GM04503 (cell line): ENCODE results near the gene DCDC2C.

ENCODE experiments used
- DNase-seq: peaks from one replicate; pipeline ENCODE4 v3.0.0-alpha.2; 2012; ENCODE audit warnings: low read depth

Gene DCDC2C

DNA sequence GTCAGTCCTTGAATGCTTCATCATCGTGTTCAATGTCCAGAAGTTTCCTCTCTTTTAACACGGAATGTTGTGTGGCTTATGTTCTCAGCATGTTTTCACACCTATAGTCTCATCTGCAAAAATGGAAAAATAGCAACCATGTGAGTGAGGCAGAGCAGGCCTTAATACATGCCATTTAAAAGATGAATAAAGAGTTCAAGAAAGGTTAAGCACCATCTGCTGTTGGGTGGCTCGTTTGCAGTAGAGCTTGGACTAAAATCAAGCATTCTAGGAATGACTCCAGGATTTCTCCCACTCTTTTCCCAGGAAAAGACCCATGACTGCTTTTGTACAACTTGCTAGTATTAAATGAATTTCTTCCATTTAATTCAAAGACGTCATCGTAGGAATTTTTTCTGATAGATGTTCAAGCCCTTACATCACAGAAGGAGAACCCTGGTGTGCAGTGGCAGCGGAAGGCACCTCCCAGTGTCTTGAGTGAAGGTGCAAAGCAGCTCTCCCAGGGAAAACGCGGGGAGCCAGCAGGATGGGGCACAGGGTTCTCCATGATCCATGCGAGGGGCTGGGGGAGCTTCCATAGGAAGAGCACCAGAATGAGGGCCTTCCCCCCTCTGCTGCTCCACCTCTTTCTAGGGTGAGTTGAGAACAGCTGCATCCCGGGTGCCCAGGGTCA, 9.6 kb downstream of the DCDC2C start:
- no peak for DNase-seq

GRCh38 chr2:3718679-3719078, 15.3 kb downstream of the DCDC2C start:
- DNase-seq, result no peak

DNA sequence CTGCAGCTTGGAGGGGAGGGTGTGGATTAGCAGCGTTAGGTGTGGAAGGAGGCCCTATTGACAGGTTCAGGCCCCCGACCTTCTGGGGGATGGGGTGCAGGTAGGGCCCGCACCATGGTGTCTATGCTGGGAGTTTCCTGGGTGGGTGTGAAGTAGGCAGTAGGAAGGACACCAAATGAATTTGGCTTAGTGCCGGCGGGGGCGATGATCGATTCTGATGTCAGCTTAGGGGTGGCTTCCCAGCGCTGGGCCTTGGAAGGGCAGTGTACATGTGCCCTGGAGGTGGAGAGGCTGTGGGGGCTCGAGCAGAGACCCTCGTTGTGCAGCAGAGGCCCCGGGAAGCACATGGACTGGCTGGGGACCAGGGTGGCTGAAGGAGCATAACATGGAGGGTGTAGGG, 21.6 kb downstream of the DCDC2C start:
- no peak for DNase-seq

DNA sequence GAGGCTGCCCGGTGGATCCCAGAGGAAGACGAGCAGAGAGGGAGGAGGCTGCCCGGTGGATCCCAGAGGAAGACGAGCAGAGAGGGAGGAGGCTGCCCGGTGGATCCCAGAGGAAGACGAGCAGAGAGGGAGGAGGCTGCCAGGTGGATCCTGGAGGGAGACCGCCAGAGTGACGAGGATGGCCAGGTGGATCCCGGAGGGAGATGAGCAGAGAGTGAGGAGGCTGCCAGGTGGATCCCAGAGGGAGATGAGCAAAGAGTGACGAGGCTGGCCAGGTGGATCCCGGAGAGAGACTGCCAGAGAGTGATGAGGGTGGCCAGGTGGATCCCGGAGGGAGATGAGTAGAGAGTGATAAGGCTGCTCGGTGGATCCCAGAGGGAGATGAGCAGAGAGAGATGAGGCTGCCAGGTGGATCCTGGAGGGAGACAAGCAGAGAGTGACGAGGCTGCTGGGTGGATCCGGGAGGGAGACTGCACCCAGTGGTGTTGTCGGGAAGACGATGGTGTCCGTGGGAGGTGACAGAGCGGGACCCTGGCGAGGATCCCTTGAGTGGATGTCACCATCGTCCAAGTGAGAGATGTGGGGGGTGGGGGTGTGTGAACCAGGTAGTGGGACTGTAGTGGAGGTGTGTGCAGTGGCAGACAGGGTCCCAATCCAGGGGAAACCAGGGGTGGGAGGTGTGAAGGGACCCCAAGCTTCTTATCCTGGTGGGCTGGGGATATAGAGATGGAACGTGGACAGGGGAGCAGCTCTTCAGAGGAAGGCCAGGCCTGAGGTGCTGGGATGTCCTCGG, 22.3 kb downstream of the DCDC2C start:
- no peak for DNase-seq

- no peak for DNase-seq
These were observed 23.1 kb downstream of the DCDC2C start for GRCh38 chr2:3726511-3726910.

DNA sequence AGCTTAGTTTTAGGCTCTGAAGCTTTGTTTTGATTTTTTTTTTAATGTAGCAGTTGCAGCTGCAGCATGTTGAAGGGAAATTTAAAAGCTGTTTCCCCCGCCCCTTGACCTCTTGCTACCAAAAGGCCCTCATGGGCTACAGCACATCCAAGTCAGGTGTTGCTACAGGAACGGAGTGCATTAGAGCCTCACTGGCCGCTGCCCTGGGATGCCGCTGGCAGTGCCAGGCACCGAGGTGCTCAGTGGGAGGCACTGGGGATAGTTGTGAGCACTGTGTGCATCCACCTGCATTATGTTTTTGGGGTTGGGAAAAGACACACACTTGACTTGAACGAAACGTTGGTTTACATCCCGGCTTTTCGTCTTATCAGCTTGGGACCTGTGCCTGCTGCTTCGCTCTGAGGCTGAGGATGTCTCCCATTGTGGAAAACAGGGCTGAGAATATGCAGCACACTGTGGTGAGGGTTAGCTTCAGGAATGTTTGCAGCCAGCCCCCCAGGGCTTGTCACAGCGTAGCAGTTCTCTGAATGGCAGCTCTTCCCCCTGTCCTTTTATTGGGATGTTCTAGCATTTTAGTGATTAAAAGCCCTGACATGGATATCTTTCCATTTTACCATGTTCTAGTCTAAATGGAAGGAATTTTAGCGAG, 24.1 kb downstream of the DCDC2C start:
- DNase-seq, result no peak

GRCh38 chr2:3728104-3729054, 25.0 kb downstream of the DCDC2C start:
- no peak for DNase-seq

DNA sequence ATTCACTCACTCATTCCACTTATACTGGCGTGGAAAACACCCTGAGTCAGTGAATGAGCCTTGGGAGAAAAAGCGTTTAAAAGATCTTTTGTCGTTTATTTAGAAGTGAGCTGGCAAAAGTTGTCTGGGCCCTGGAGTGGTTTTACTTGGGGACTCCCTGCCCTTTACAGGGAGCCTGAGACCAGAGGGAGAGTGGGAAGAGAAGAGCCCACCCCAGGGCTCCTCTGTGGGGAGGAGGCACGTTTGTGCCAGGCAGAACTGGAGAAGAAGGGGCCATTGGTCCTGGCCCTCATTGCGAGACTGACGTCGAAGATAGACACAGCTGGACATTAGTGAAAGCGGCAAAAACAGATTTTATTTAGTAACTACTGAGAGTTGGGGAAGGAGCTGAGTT, 25.7 kb downstream of the DCDC2C start:
- no peak for DNase-seq

DNA sequence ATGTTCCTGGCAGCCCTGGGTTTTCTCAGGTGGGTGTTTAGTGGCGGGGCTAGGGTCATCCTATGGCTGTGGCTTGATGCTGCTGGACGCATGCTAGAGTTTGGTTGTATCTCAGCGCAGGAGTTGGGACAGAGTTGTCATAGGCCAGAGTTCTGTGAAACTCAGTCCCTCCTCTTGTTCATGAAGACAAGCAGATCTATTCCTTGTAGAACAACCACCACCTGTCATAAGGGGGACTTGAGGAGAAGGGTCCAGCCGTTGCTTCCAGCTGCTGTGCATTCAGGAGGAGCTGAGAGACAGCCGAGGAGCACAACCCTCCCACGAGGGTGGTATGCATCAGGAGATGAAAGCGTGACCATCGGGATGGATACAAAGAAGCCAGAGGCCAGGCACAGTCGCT, 26.4 kb downstream of the DCDC2C start:
- no peak for DNase-seq

- DNase-seq, result no peak
These were observed 27.3 kb downstream of the DCDC2C start for GRCh38 chr2:3730646-3731045.

DNA sequence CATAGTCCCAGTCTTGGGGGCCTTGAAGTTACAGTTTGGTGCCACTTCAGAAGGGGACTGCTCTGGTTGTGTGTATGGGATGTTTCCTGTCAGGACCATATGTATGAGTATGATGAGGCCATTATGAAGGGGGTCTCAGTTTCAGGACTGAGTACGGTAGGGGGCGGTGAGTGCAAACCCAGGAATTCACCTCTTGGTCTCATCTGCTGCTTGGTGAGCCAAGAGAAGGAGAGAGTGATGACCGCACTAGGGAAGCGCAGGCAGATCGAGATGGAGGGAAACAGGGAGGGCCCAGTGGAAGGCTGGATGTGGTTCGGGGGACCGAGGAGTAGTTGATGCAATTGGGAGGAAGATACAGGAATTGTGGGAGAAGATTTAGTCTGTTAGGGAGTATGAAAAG, 28.5 kb downstream of the DCDC2C start:
- no peak for DNase-seq

DNA sequence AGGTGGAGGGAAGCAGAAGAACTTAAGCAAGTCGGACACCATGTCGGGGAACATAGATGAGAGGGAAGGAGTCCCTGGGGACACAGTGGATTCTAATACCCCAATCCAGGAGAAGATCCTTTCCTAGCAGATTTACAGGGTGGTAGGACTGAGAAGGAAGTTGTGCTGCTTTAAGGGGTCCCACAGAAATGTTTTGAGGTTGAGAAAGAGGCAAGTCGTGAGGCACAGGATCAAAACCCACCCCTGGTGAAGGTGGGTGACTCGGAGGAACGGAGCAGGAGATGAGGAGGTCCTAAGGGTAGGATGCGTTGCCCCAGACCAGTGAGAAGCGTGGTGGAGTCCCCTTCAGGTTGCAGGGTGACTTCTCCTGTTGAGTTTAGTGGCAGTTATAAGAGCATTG, 32.7 kb downstream of the DCDC2C start:
- DNase-seq, result no peak

GRCh38 chr2:3737128-3737527, 33.8 kb downstream of the DCDC2C start:
- no peak for DNase-seq

GRCh38 chr2:3738454-3738853, 35.1 kb downstream of the DCDC2C start:
- no peak for DNase-seq

DNA sequence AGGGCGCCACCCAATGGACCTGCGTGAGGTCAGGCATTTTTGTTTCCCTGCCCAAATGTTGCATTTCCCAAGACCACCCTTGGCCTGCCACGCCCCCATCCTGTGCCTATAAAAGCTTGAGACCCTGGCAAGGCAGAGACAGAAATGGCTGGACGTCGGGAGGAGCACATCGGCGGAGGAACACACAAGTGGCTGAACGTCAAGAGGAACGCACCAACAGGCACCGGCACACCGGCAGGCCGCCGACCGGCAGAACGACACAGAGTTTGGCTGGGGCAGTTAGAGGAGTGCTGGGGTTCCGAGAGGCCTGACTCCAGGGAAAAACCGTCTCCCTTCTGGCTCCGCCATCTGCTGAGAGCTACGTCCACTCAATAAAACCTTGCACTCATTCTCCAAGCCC, 35.9 kb downstream of the DCDC2C start:
- DNase-seq, result no peak

- DNase-seq, result no peak
These were observed 38.0 kb downstream of the DCDC2C start for GRCh38 chr2:3741396-3741795.

- DNase-seq, result no peak
These were observed 38.7 kb downstream of the DCDC2C start for GRCh38 chr2:3741867-3742602.

DNA sequence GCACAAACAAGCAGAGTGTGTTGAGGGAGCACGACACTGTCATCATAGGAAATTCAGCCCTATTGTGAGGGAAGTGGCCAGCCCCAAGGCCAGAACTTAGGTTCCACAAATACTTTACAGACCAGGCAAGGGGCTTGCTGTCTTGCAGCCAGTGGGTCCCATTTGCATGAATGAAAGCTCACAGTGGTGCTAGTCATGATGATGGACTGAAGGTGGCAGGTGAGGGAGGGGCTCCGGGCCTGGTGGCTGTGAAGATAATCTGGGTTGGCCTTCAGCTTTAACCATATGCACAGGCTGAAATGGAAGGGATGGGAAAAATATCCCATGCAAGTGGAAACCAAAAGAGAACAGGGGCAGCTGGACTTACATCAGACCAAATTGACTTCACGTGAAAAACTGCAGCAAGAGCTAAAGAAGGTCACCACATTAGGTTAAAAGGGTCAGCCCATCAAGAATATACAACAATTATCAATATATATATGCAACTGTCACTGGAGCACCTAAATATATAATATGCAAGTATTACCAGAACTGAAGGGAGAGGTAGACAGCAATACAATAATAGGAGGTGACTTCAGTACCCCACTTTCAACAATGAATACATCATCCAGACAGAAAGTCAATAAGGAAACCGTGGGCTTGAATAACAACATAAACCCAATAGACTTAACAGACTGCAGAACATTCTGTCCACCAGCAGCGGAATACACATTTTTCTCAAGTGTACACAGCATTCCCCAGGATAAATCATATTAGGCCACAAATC, 39.6 kb downstream of the DCDC2C start:
- DNase-seq, result no peak

DNA sequence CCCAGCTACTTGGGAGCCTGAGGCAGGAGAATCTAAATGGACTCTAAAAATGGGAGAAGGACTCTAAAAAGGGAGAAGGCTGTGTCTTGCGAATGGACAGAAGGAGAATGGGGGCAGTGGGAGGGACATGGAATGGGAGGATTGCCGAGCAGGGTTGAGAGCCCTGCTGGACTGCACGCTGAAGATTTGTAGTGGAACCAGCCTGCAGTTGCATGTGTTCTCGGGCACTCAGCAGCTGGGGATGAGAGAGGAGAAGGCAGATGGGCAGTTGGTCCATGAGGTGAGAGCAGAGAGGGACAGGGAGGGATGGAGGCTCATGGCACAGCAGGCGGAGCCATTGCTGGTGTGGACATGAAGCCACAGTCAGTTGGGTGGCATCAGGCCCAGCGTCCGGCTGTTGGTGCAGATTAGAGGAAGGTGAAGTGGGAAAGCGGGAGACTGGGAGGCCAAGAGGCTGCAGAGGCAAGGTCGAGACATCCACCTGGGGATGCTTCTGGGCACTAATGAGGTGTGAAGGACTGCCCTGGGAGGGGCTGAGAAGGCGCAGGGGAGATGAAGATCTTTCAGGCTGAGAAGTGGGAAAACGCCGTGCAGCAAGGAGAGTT, 40.7 kb downstream of the DCDC2C start:
- DNase-seq, result no peak

GRCh38 chr2:3745920-3746319, 42.5 kb downstream of the DCDC2C start:
- DNase-seq, result no peak
